RPMI8226 (cell line): ENCODE data around the gene SMARCA1.
A peak's percentile ranks its signal among the peaks of the same experiment; 100 is the strongest.

Experiments used
- DNase-seq: peaks from one replicate; pipeline ENCODE4 v3.0.0-alpha.2; 2015

SMARCA1 gene

GRCh38 chrX:129525896-129526295 is 2.6 kb upstream of the SMARCA1 start:
- no peak for DNase-seq

- peak; percentile 40 for DNase-seq
Measured at GRCh38 chrX:129525162-129525561, 1.9 kb upstream of the SMARCA1 start.

- no peak for DNase-seq
Measured at GRCh38 chrX:129524250-129524850, 1.1 kb upstream of the SMARCA1 start.

- peak; percentile 15 for DNase-seq
Measured at GRCh38 chrX:129522184-129523078, 859 bp downstream of the SMARCA1 start.

- no peak for DNase-seq
Measured at GRCh38 chrX:129520151-129520550, 3.1 kb downstream of the SMARCA1 start.

GRCh38 chrX:129516402-129516801 is 6.9 kb downstream of the SMARCA1 start:
- no peak for DNase-seq

GRCh38 chrX:129512409-129512808 is 10.9 kb downstream of the SMARCA1 start:
- no peak for DNase-seq

GRCh38 chrX:129511689-129512088 is 11.6 kb downstream of the SMARCA1 start:
- no peak for DNase-seq

- DNase-seq: no peak
Measured at GRCh38 chrX:129510331-129510730, 13.0 kb downstream of the SMARCA1 start.

GRCh38 chrX:129497146-129497843 is 26.0 kb downstream of the SMARCA1 start:
- no peak for DNase-seq

GRCh38 chrX:129496625-129497024 is 26.7 kb downstream of the SMARCA1 start:
- no peak for DNase-seq

- DNase-seq: no peak
Measured at GRCh38 chrX:129495900-129496299, 27.4 kb downstream of the SMARCA1 start.

GRCh38 chrX:129494887-129495286 is 28.4 kb downstream of the SMARCA1 start:
- DNase-seq: no peak

- no peak for DNase-seq
Measured at GRCh38 chrX:129493643-129494042, 29.6 kb downstream of the SMARCA1 start.

- DNase-seq: no peak
Measured at GRCh38 chrX:129490330-129490729, 33.0 kb downstream of the SMARCA1 start.

- DNase-seq: no peak
Measured at GRCh38 chrX:129488359-129488758, 34.9 kb downstream of the SMARCA1 start.

- no peak for DNase-seq
Measured at GRCh38 chrX:129480889-129481288, 42.4 kb downstream of the SMARCA1 start.

GRCh38 chrX:129478516-129478915 is 44.8 kb downstream of the SMARCA1 start:
- peak; percentile 18 for DNase-seq

- no peak for DNase-seq
Measured at GRCh38 chrX:129472116-129472515, 51.2 kb downstream of the SMARCA1 start.

- DNase-seq: no peak
Measured at GRCh38 chrX:129462707-129463106, 60.6 kb downstream of the SMARCA1 start.

- DNase-seq: peak; percentile 45
Measured at GRCh38 chrX:129461801-129462456, 61.4 kb downstream of the SMARCA1 start.

GRCh38 chrX:129452523-129452922 is 70.8 kb downstream of the SMARCA1 start:
- no peak for DNase-seq

- no peak for DNase-seq
Measured at GRCh38 chrX:129450123-129450522, 73.2 kb downstream of the SMARCA1 start.
